ENCODE results near the gene COL21A1.

- TF ChIP-seq SP1 (IDR thresholded peaks at IDR 0.05) = no peak
- TF ChIP-seq FOXM1 (IDR thresholded peaks at IDR 0.05; ENCODE audit: borderline replicate concordance) = no peak
- no peak for TF ChIP-seq ZNF384 (IDR thresholded peaks at IDR 0.05)
- no peak for TF ChIP-seq PKNOX1 (IDR thresholded peaks at IDR 0.05)
- no peak for TF ChIP-seq FOXK2 (IDR thresholded peaks at IDR 0.05)
- TF ChIP-seq SUZ12 (IDR thresholded peaks at IDR 0.05) = no peak
- TF ChIP-seq FOXA1 (IDR thresholded peaks at IDR 0.05) = no peak
- no peak for TF ChIP-seq HDGF (IDR thresholded peaks at IDR 0.05; ENCODE audit: borderline replicate concordance)
Observed at GRCh38 chr6:56050530-56051201, 196.7 kb downstream of the COL21A1 start.
